Aorta (tissue), 5 donors: Measurements from ENCODE around the gene HSPA1A. TPM values are rescaled to one million over a fixed set of nuclear protein-coding genes. Genes with fewer than 3 reads are reported as not detected.

Source experiments
- ATAC-seq: fragments of 200-7000 bp; cut with Tn5 transposase; one replicate; pipeline ENCODE4 v1.9.1; 2022; ENCODE audit warnings: moderate library complexity; ENCODE audit not compliant: low FRiP score
- DNase-seq, 2 donors: peaks; one replicate each; pipeline ENCODE4 v3.0.0-alpha.2; 2020
- H3K27ac ChIP-seq, 2 donors: one replicate each; pipeline ENCODE4 v1.5.1; 2013; ENCODE audit warnings: low read length in 2 of 2, mild to moderate bottlenecking in 2 of 2, moderate library complexity in 2 of 2, control low read depth in 1 of 2, inconsistent platforms in 1 of 2, low read depth in 1 of 2
- H3K27me3 ChIP-seq, 2 donors: one replicate each; pipeline ENCODE4 v1.6.1; 2013; ENCODE audit warnings: control low read depth in 1 of 2, low read length in 1 of 2, mild to moderate bottlenecking in 1 of 2, moderate library complexity in 1 of 2; ENCODE audit not compliant: insufficient read depth in 2 of 2, control insufficient read depth in 1 of 2
- H3K36me3 ChIP-seq, 2 donors: one replicate each; pipeline ENCODE4 v1.6.1; 2013; ENCODE audit warnings: control low read depth in 1 of 2, low read length in 1 of 2, mild to moderate bottlenecking in 1 of 2; ENCODE audit not compliant: insufficient read depth in 2 of 2, control insufficient read depth in 1 of 2
- H3K4me1 ChIP-seq, 2 donors: one replicate each; pipeline ENCODE4 v1.6.1; 2013; ENCODE audit warnings: low read length in 2 of 2, control low read depth in 1 of 2, mild to moderate bottlenecking in 1 of 2, moderate library complexity in 1 of 2; ENCODE audit not compliant: insufficient read depth in 2 of 2, control insufficient read depth in 1 of 2
- H3K4me3 ChIP-seq, 2 donors: one replicate each; pipeline ENCODE4 v1.5.1; 2013; ENCODE audit warnings: low read length in 2 of 2, control low read depth in 1 of 2, mild to moderate bottlenecking in 1 of 2
- H3K9me3 ChIP-seq: one replicate; pipeline ENCODE4 v1.6.1; 2013; ENCODE audit warnings: mild to moderate bottlenecking, low read length; ENCODE audit not compliant: control insufficient read depth
- WGBS, 2 donors: extraction: QIAGEN DNeasy Blood & Tissue Kit; methylation state at CpG; one replicate each; pipeline ENCODE4 v1.1.7; 2013; 5-methylcytosine and 5-hydroxymethylcytosine counted together
- intact Hi-C, 2 donors: fragments of 100-400 bp; cut with DNase I; formaldehyde crosslinking; loops; one replicate each; pipeline versions ENCODE4 v1.14.2 to v1.15.0; 2022
- polyA plus RNA-seq, 2 donors: library from polyadenylated mRNA; stranded (reverse); fragments of 200-250 nt; gene quantifications; one replicate each; pipeline ENCODE4 v1.2.3, GENCODE V29; 2013
- total RNA-seq, 2 donors: library from RNA; stranded (reverse); fragmentation: NEBNext Ultra II Directional; extraction: Animal tissue kit (Norgen Biotek cat#: 25700); gene quantifications; one replicate each; pipeline ENCODE4 v1.2.1, GENCODE V29; 2021
- donor health status: healthy with polysubstance abuse.
- donor health status: Bipolar disorder and iron deficiency.
- donor health status: DM: no; HTN: no; CAD: no.
- donor health status: DM: no; HTN: no; CAD: no.
- donor health status: DM: yes; HTN: yes; CAD: no.

Gene HSPA1A
- total and polyA plus RNA-seq, 4 donors: 55.1 to 454 (median 146) TPM

GRCh38 chr6:31779908-31780307, 35.4 kb upstream of the HSPA1A start:
- H3K27ac ChIP-seq: no peak overlapping the region
- H3K4me1 ChIP-seq: no peaks in the 10 kb centered on the region
- 89 to 93% methylated on average over 10 of the region's 10 CpGs for WGBS, 2 donors
- peaks cover 0 to 5% of the 10 kb centered on the region in 2 donors for H3K36me3 ChIP-seq
- no peak overlapping the region for H3K4me3 ChIP-seq
- no peaks in the 10 kb centered on the region for H3K27me3 ChIP-seq
- DNase-seq (no peak), ATAC-seq (no peak)
- H3K9me3 ChIP-seq: no peaks in the 10 kb centered on the region
- intact Hi-C loops: no loop called here

DNA sequence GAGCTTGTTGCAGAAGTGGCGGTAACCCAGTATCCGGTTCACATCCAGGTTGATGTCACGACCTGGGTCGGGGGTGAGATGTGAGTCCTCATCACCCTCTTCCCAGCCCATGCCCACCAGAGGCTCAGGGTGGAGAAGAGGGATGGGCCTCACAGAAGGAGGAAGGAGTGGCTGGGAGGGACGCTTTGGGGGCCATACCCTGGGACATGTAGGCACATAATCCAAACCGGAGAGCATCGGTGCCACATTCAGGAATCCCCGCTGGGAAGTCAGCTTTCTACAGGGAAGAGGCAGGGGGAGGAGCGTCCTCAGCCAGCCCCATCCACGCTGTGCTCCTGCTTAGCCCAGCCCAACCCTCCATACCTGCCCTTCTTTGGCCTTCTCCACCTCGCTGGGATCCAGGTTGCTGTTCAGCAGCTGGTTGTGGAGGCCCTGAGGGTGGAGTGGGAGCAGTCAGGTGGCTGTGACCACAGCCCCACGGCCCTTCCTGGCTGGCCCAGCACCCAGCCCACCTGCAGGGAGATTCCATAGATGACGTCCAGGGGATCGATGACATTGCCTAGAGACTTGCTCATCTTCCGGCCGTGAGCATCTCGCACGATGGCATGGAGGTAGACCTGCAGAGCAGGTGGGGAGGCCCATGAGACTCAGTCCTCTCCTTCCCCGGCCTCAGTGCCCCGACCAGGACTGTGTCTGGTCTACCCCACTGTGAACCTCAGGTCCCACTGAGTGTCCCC, 34.7 kb upstream of the HSPA1A start:
- H3K27ac ChIP-seq: no peak overlapping the region
- no peaks in the 10 kb centered on the region for H3K9me3 ChIP-seq
- WGBS, 2 donors: 88% methylated on average over 20 of the region's 20 CpGs
- DNase-seq (no peak), ATAC-seq (no peak)
- no peak overlapping the region for H3K4me3 ChIP-seq
- H3K27me3 ChIP-seq: no peaks in the 10 kb centered on the region
- H3K4me1 ChIP-seq: no peaks in the 10 kb centered on the region
- H3K36me3 ChIP-seq: peaks cover 0 to 5% of the 10 kb centered on the region in 2 donors
- intact Hi-C loops: no loop called here

DNA sequence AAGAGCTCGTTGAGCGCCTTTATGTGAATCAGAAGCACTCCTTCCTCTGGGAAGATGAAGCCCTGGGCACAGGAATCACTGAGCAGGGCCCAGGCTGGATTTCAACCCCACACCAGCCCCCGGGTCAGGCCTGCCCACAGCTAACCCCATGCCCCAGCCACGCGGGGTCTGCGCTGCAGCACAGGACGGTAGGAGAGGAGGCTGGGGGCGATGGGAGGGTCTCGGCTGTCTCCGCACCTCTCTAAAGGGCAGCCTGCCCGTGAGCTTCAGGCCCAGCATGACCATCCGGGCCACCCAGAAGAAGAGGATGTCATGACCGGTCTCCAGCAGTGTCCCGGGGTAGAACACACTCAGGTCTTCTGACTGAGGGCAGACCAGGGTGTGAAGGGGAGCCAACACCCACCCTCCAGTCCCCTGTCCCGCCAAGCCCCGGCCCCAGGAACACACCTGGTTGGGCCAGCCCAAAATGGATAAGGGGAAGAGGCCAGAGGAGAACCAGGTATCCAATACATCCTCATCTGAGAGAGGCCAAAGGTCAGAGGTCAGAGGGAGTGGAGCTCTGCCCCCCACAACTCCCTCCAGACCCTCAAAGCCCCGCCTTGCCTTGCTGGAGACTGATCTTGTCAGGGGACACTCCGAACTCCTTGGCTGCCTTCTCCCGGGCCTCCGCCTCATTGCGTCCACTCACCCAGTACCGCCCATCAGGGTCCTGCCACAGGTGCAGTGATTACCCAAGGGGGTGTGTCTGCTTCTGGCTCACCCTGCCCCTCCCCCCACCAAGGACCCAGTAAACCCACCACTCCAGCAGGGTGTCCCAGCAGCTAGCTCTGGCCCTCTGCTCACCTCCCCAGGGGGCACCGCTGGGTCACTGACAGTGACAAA, 33.9 kb upstream of the HSPA1A start:
- no peak overlapping the region for H3K4me3 ChIP-seq
- intact Hi-C loops: no loop called here
- H3K9me3 ChIP-seq: no peaks in the 10 kb centered on the region
- H3K4me1 ChIP-seq: no peaks in the 10 kb centered on the region
- DNase-seq (no peak), ATAC-seq (no peak)
- peaks cover 0 to 5% of the 10 kb centered on the region in 2 donors for H3K36me3 ChIP-seq
- WGBS, 2 donors: 94 to 95% methylated on average over 23 of the region's 23 CpGs
- H3K27ac ChIP-seq: no peak overlapping the region
- H3K27me3 ChIP-seq: no peaks in the 10 kb centered on the region

GRCh38 chr6:31782126-31782855, 33.1 kb upstream of the HSPA1A start:
- DNase-seq: no peak
- no peaks in the 10 kb centered on the region for H3K27me3 ChIP-seq
- H3K36me3 ChIP-seq: peaks cover 0 to 5% of the 10 kb centered on the region in 2 donors
- no peak overlapping the region for H3K27ac ChIP-seq
- no peak for ATAC-seq
- no peaks in the 10 kb centered on the region for H3K4me1 ChIP-seq
- WGBS, 2 donors: 91 to 94% methylated on average over 31 to 32 of the region's 32 CpGs
- no peaks in the 10 kb centered on the region for H3K9me3 ChIP-seq
- intact Hi-C loops: no loop called here
- H3K4me3 ChIP-seq: no peak overlapping the region

- H3K9me3 ChIP-seq: no peaks in the 10 kb centered on the region
- H3K4me1 ChIP-seq: no peaks in the 10 kb centered on the region
- no peak overlapping the region for H3K27ac ChIP-seq
- DNase-seq: no peak
- peaks cover 0 to 5% of the 10 kb centered on the region in 2 donors for H3K36me3 ChIP-seq
- H3K4me3 ChIP-seq: no peak overlapping the region
- no peaks in the 10 kb centered on the region for H3K27me3 ChIP-seq
- ATAC-seq: no peak
- intact Hi-C loops: no loop called here
- 96 to 97% methylated on average over 15 of the region's 15 CpGs for WGBS, 2 donors
Measured at GRCh38 chr6:31784098-31784925, 31.0 kb upstream of the HSPA1A start.

DNA sequence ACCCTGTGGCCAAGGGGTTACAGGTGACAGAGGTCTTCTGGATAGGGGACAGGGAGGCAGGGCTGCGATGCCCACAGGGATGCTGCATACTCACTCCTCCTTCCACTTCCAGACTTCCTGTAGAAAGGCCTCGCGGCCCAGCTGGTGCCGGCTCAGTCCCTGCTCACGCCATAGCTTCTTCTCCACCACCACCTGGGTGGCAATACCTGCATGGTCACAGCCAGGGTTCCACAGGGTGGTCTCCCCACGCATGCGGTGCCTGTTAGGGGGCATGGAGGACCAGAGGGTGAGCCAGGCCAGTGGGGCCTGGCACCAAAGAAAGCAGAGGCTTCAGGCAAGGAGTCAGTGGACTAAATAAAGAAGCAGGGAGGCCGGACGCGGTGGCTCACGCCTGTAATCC, 29.9 kb upstream of the HSPA1A start:
- H3K4me1 ChIP-seq: no peaks in the 10 kb centered on the region
- WGBS, 2 donors: 96 to 98% methylated on average over 11 of the region's 11 CpGs
- H3K9me3 ChIP-seq: no peaks in the 10 kb centered on the region
- H3K4me3 ChIP-seq: no peak overlapping the region
- no peaks in the 10 kb centered on the region for H3K27me3 ChIP-seq
- peaks cover 0 to 5% of the 10 kb centered on the region in 2 donors for H3K36me3 ChIP-seq
- intact Hi-C loops: no loop called here
- no peak overlapping the region for H3K27ac ChIP-seq
- no peak for DNase-seq
- no peak for ATAC-seq

- DNase-seq (no peak), ATAC-seq (no peak)
- Histone ChIP-seq H3K9me3 (no peaks in the 10 kb centered on the region), H3K27me3 (no peaks in the 10 kb centered on the region), H3K4me1 (no peaks in the 10 kb centered on the region), H3K4me3 (no peak overlapping the region), H3K36me3 (no peaks in the 10 kb centered on the region), H3K27ac (no peak overlapping the region)
- intact Hi-C loops: loop anchor here (5.0 kb wide), 2 partner anchors 54 to 124 kb away; partner anchors contain the start of genes CLIC1 (in 1 of the 2), CSNK2B (in 1 of the 2) and LY6G5B (in 1 of the 2)
- 66 to 71% methylated on average over 12 of the region's 12 CpGs for WGBS, 2 donors
Measured at GRCh38 chr6:31791324-31792089, 23.8 kb upstream of the HSPA1A start.
